Body of pancreas (tissue), 4 donors: ENCODE data around the gene ANO4. TPM values are rescaled to one million over a fixed set of nuclear protein-coding genes. Genes with fewer than 3 reads are reported as not detected.

Experiments used
- ATAC-seq: fragments of 150-250 bp; one replicate; pipeline ENCODE4 v1.9.1; 2016
- DNase-seq, 4 donors: peaks; one replicate each; pipeline ENCODE4 v3.0.0-alpha.2; 2019
- H3K27ac ChIP-seq, 4 donors: fragments of 200-600 bp; sonication (generic); 1 replicate in 3 of 4; 2 replicates in 1 of 4; pipeline versions ENCODE4 v1.5.1 to v1.6.1; 2016 to 2019; ENCODE audit warnings: mild to moderate bottlenecking in 1 of 4, mixed read lengths in 1 of 4, moderate library complexity in 1 of 4
- H3K27me3 ChIP-seq, 2 donors: fragments of 200-600 bp; sonication (generic); one replicate each; pipeline ENCODE4 v1.6.0; 2016; ENCODE audit warnings: mild to moderate bottlenecking in 1 of 2
- H3K36me3 ChIP-seq, 2 donors: fragments of 200-600 bp; sonication (generic); replicated peaks in 1 of 2; 2 replicates each; pipeline ENCODE4 v1.5.1; 2016; ENCODE audit warnings: low read depth in 2 of 2; ENCODE audit not compliant: insufficient read depth in 1 of 2
- H3K4me1 ChIP-seq: fragments of 200-600 bp; sonication (generic); one replicate; pipeline ENCODE4 v1.6.0; 2016
- H3K4me3 ChIP-seq, 2 donors: fragments of 200-600 bp; sonication (generic); 1 replicate in 1 of 2; 2 replicates in 1 of 2; pipeline ENCODE4 v1.5.1; 2016 to 2019
- H3K9me3 ChIP-seq, 3 donors: fragments of 200-600 bp; sonication (generic); 1 replicate in 2 of 3; 2 replicates in 1 of 3; pipeline ENCODE4 v1.5.1; 2016
- POLR2A ChIP-seq, 3 donors: fragments of 450-650 bp; IDR thresholded peaks; one replicate each; pipeline ENCODE4 v1.6.1; 2016; ENCODE audit warnings: antibody characterized with exemption in 3 of 3, mild to moderate bottlenecking in 2 of 3
- WGBS, 2 donors: methylation state at CpG; one replicate each; pipeline ENCODE4 v1.1.5; 2017; 5-methylcytosine and 5-hydroxymethylcytosine counted together
- intact Hi-C: fragments of 100-400 bp; cut with DNase I; formaldehyde crosslinking; loops from one replicate; pipeline ENCODE4 v1.15.1; 2023
- total RNA-seq, 2 donors: library from RNA; depleted of rRNA; stranded (reverse); fragments of >200 nt; gene quantifications; one replicate each; pipeline ENCODE4 v1.1.0, GENCODE V29; 2016
- TF ChIP-seq, protein P1 (sequence below), 7 experiments: fragments of 450-650 bp in 4 of 7; fragments of 200-600 bp in 3 of 7; sonication (generic) in 3 of 7; IDR thresholded peaks; one replicate each; pipeline ENCODE4 v1.5.1; 2016 to 2019; ENCODE audit warnings: antibody characterized with exemption in 7 of 7

Gene ANO4
- total RNA-seq, 2 donors from 2014 or later: 1.6 TPM; not detected in 1

DNA sequence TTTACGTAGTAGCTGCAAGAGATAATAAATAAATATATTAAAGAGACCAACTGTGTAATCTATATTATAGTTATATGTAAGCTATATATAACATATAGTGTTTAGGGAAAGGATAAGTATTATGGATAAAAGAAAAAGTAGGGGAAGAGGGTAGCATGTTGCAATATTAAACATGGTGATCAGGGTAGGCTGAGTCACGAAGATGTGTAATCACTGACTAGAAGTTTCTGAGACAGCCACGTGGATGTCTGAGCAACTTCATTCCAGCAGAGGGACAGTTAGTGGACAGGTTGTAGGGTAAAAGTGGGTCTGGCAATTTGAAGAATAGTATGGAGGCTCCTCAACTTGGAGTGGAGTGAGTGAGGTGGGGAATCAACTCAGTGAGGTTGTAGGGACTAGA is 109.7 kb downstream of the ANO4 start:
- Histone ChIP-seq H3K9me3 (no peaks in the 10 kb centered on the region), H3K27ac (no peak overlapping the region), H3K4me3 (no peak overlapping the region), H3K36me3 (no peaks in the 10 kb centered on the region), H3K4me1 (no peaks in the 10 kb centered on the region), H3K27me3 (no peaks in the 10 kb centered on the region)
- no peak for TF ChIP-seq POLR2A (IDR thresholded peaks at IDR 0.05)
- TF ChIP-seq, protein P1, sequence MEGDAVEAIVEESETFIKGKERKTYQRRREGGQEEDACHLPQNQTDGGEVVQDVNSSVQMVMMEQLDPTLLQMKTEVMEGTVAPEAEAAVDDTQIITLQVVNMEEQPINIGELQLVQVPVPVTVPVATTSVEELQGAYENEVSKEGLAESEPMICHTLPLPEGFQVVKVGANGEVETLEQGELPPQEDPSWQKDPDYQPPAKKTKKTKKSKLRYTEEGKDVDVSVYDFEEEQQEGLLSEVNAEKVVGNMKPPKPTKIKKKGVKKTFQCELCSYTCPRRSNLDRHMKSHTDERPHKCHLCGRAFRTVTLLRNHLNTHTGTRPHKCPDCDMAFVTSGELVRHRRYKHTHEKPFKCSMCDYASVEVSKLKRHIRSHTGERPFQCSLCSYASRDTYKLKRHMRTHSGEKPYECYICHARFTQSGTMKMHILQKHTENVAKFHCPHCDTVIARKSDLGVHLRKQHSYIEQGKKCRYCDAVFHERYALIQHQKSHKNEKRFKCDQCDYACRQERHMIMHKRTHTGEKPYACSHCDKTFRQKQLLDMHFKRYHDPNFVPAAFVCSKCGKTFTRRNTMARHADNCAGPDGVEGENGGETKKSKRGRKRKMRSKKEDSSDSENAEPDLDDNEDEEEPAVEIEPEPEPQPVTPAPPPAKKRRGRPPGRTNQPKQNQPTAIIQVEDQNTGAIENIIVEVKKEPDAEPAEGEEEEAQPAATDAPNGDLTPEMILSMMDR (IDR thresholded peaks at IDR 0.05): no peak
- WGBS, 2 donors: 31 to 37% methylated on average over 3 of the region's 3 CpGs
- DNase-seq (no peak), ATAC-seq (no peak)
- intact Hi-C loops: no loop called here

DNA sequence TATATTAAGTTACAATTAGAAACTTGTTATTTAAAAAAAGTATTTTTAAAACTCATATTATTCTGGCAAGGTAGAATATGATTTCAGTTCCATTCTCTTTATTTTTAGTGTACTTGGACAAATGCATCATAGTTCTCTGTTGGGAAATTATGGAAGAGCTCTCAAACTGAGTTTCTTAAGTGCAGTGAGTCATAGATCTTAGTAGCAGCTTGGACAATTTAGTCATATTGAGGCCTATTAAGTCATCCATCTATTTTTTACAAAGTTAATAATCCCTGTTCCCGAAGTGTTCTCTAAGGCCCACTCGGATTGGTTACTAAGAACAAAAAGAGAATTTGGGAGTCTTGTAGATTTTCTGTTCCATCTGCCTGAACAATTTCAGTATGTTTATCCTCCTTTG is 113.9 kb downstream of the ANO4 start:
- WGBS, 2 donors: 77 to 95% methylated on average over 2 of the region's 2 CpGs
- no peak for TF ChIP-seq POLR2A (IDR thresholded peaks at IDR 0.05)
- TF ChIP-seq, protein P1 (IDR thresholded peaks at IDR 0.05): no peak
- DNase-seq: no peak
- Histone ChIP-seq H3K4me1 (no peaks in the 10 kb centered on the region), H3K36me3 (no peaks in the 10 kb centered on the region), H3K27me3 (no peaks in the 10 kb centered on the region), H3K27ac (no peak overlapping the region), H3K9me3 (no peaks in the 10 kb centered on the region), H3K4me3 (no peak overlapping the region)
- peak; percentile 42 for ATAC-seq
- intact Hi-C loops: no loop called here

DNA sequence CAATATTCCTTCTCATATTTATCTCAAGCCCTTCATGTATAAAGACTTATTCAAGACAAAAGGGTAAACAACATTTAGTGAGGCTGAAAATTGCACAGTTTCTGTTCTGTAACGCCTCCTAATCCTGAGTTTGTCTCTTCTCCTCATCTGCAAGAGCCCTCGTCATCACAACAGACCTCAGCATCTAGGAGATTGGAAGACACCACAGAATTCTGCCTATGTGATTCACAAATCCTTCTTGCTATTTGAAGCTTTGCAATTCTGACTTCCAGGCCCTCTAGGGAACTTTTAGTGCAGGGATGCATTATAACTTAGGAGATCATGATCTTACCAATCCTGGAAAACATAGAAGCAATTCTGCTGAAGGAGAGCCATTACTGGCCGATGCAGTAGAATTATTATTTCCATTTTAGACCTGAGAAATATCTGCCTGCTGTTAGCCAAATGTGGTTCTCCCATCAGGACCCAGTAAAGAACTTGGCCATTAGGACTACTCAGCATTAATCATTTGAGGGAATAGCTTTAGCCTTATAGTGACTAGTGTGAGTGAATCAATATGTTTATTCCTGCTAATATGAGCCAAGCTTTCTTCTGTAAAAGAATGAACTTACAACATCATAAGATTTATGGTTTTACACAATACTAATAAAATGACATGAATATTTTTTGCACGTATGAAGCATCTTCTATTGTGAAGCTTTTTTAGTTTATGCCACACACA is 119.5 kb downstream of the ANO4 start:
- DNase-seq (no peak), ATAC-seq (no peak)
- H3K9me3 ChIP-seq: no peaks in the 10 kb centered on the region
- TF ChIP-seq, protein P1 (IDR thresholded peaks at IDR 0.05): no peak
- no peak for TF ChIP-seq POLR2A (IDR thresholded peaks at IDR 0.05)
- H3K4me1 ChIP-seq: no peaks in the 10 kb centered on the region
- no peak overlapping the region for H3K4me3 ChIP-seq
- H3K27ac ChIP-seq: no peak overlapping the region
- H3K27me3 ChIP-seq: no peaks in the 10 kb centered on the region
- no peaks in the 10 kb centered on the region for H3K36me3 ChIP-seq
- intact Hi-C loops: no loop called here
- WGBS, 2 donors: 60 to 67% methylated on average over 4 of the region's 4 CpGs

DNA sequence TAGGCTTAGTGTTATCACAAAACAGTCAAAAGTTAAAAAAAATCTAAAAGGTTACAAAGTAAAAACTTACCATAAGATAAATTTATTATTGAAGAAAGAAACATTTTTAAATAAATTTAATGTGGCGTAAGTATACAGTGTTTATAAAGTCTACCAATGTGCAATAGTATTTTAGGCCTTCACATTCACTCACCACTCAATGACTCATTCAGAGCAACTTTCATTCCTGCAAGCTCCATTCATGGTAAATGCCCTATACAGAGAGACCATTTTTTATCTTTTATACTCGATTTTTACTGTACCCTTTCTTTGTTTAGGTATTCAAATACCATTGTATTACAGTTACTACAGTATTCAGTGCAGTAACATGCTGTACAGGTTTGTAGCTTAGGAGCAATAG is 124.5 kb downstream of the ANO4 start:
- TF ChIP-seq, protein P1 (IDR thresholded peaks at IDR 0.05): no peak
- TF ChIP-seq POLR2A (IDR thresholded peaks at IDR 0.05): no peak
- Histone ChIP-seq H3K4me3 (no peak overlapping the region), H3K27me3 (no peaks in the 10 kb centered on the region), H3K27ac (no peak overlapping the region), H3K36me3 (no peaks in the 10 kb centered on the region), H3K9me3 (no peaks in the 10 kb centered on the region), H3K4me1 (no peaks in the 10 kb centered on the region)
- 57 to 58% methylated on average over 2 of the region's 2 CpGs for WGBS, 2 donors
- DNase-seq: no peak
- intact Hi-C loops: no loop called here
- ATAC-seq: no peak

DNA sequence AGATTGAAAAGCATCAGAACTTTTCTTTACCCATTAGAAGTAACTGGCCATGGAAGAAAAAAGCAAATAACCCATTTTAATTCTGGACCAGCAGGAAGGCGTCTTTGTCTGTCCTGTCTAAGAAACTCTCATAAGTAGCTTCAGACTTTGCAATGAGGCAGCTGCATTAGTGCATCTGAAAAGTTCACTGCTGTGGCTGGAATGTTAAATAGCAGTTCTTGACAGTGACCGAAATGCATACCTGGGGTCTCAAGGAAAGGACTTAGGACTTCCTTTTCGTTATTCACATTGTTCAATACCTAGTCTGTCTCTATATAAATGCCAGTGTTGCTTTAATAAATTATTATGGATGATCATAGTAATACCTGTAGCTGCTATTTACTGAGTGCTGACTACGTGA is 125.9 kb downstream of the ANO4 start:
- no peaks in the 10 kb centered on the region for H3K4me1 ChIP-seq
- no peak overlapping the region for H3K4me3 ChIP-seq
- H3K27me3 ChIP-seq: no peaks in the 10 kb centered on the region
- ATAC-seq: no peak
- DNase-seq: no peak
- 63 to 84% methylated on average over 4 of the region's 4 CpGs for WGBS, 2 donors
- intact Hi-C loops: no loop called here
- H3K36me3 ChIP-seq: no peaks in the 10 kb centered on the region
- H3K27ac ChIP-seq: no peak overlapping the region
- H3K9me3 ChIP-seq: no peaks in the 10 kb centered on the region
- no peak for TF ChIP-seq POLR2A (IDR thresholded peaks at IDR 0.05)
- TF ChIP-seq, protein P1 (IDR thresholded peaks at IDR 0.05): no peak
